KOPT-K1 (cell line): ENCODE data around the gene BNC2.

ENCODE experiments used
- H3K27ac ChIP-seq: fragments of 200-600 bp; sonication (generic); 2 replicates; pipeline ENCODE4 v1.5.1; 2016; ENCODE audit warnings: antibody characterized with exemption, mild to moderate bottlenecking, low read depth, low read length; ENCODE audit not compliant: poor library complexity, severe bottlenecking
- H3K36me3 ChIP-seq: fragments of 200-600 bp; sonication (generic); 2 replicates; pipeline ENCODE4 v1.5.1; 2017; ENCODE audit warnings: antibody characterized with exemption, mild to moderate bottlenecking, low read length, moderate library complexity; ENCODE audit not compliant: insufficient read depth
- H3K9me3 ChIP-seq: fragments of 200-600 bp; sonication (generic); 2 replicates; pipeline ENCODE4 v1.5.1; 2017; ENCODE audit warnings: antibody characterized with exemption, low read length, mild to moderate bottlenecking; ENCODE audit not compliant: insufficient read depth, poor library complexity, severe bottlenecking

Gene BNC2

GRCh38 chr9:16652582-16652981 is 217.9 kb downstream of the BNC2 start:
- Histone ChIP-seq H3K27ac (no peak overlapping the region), H3K36me3 (no peaks in the 10 kb centered on the region), H3K9me3 (no peaks in the 10 kb centered on the region)

- H3K36me3 ChIP-seq, result no peaks in the 10 kb centered on the region
- H3K27ac ChIP-seq, result no peak overlapping the region
- H3K9me3 ChIP-seq, result no peaks in the 10 kb centered on the region
Observed at GRCh38 chr9:16651446-16651964, 219.0 kb downstream of the BNC2 start.

GRCh38 chr9:16645970-16646369 is 224.5 kb downstream of the BNC2 start:
- H3K9me3 ChIP-seq, result no peaks in the 10 kb centered on the region
- H3K36me3 ChIP-seq, result no peaks in the 10 kb centered on the region
- no peak overlapping the region for H3K27ac ChIP-seq

GRCh38 chr9:16642421-16643109 is 227.9 kb downstream of the BNC2 start:
- H3K27ac ChIP-seq, result no peak overlapping the region
- no peaks in the 10 kb centered on the region for H3K9me3 ChIP-seq
- H3K36me3 ChIP-seq, result no peaks in the 10 kb centered on the region

GRCh38 chr9:16640649-16641048 is 229.8 kb downstream of the BNC2 start:
- Histone ChIP-seq H3K27ac (no peak overlapping the region), H3K9me3 (no peaks in the 10 kb centered on the region), H3K36me3 (no peaks in the 10 kb centered on the region)

GRCh38 chr9:16639644-16640043 is 230.8 kb downstream of the BNC2 start:
- H3K9me3 ChIP-seq, result no peaks in the 10 kb centered on the region
- H3K27ac ChIP-seq, result no peak overlapping the region
- no peaks in the 10 kb centered on the region for H3K36me3 ChIP-seq

- no peak overlapping the region for H3K27ac ChIP-seq
- no peaks in the 10 kb centered on the region for H3K9me3 ChIP-seq
- no peaks in the 10 kb centered on the region for H3K36me3 ChIP-seq
Observed at GRCh38 chr9:16637911-16638310, 232.6 kb downstream of the BNC2 start.

- no peak overlapping the region for H3K27ac ChIP-seq
- H3K36me3 ChIP-seq, result no peaks in the 10 kb centered on the region
- no peaks in the 10 kb centered on the region for H3K9me3 ChIP-seq
Observed at GRCh38 chr9:16637218-16637617, 233.3 kb downstream of the BNC2 start.

GRCh38 chr9:16633794-16634193 is 236.7 kb downstream of the BNC2 start:
- H3K9me3 ChIP-seq, result no peaks in the 10 kb centered on the region
- H3K27ac ChIP-seq, result no peak overlapping the region
- H3K36me3 ChIP-seq, result no peaks in the 10 kb centered on the region

GRCh38 chr9:16628413-16628812 is 242.1 kb downstream of the BNC2 start:
- H3K36me3 ChIP-seq, result no peaks in the 10 kb centered on the region
- no peaks in the 10 kb centered on the region for H3K9me3 ChIP-seq
- no peak overlapping the region for H3K27ac ChIP-seq

- H3K27ac ChIP-seq, result no peak overlapping the region
- H3K9me3 ChIP-seq, result no peaks in the 10 kb centered on the region
Observed at GRCh38 chr9:16627967-16628366, 242.5 kb downstream of the BNC2 start.

GRCh38 chr9:16627521-16627920 is 242.9 kb downstream of the BNC2 start:
- no peak overlapping the region for H3K27ac ChIP-seq
- no peaks in the 10 kb centered on the region for H3K9me3 ChIP-seq
- no peaks in the 10 kb centered on the region for H3K36me3 ChIP-seq

More at GRCh38 chr9:16627967-16628366, 242.5 kb downstream of the BNC2 start:
- no peaks in the 10 kb centered on the region for H3K36me3 ChIP-seq

GRCh38 chr9:16626577-16627130 is 243.8 kb downstream of the BNC2 start:
- Histone ChIP-seq H3K9me3 (no peaks in the 10 kb centered on the region), H3K36me3 (no peaks in the 10 kb centered on the region), H3K27ac (no peak overlapping the region)

- Histone ChIP-seq H3K27ac (no peak overlapping the region), H3K9me3 (no peaks in the 10 kb centered on the region), H3K36me3 (no peaks in the 10 kb centered on the region)
Observed at GRCh38 chr9:16625811-16626210, 244.7 kb downstream of the BNC2 start.

GRCh38 chr9:16625161-16625631 is 245.3 kb downstream of the BNC2 start:
- Histone ChIP-seq H3K9me3 (no peaks in the 10 kb centered on the region), H3K36me3 (no peaks in the 10 kb centered on the region), H3K27ac (no peak overlapping the region)

- Histone ChIP-seq H3K9me3 (no peaks in the 10 kb centered on the region), H3K27ac (no peak overlapping the region), H3K36me3 (no peaks in the 10 kb centered on the region)
Observed at GRCh38 chr9:16624744-16625117, 245.7 kb downstream of the BNC2 start.
